ENCODE results near the gene HSPD1. TPM values are rescaled to one million over a fixed set of nuclear protein-coding genes. Genes with fewer than 3 reads are reported as not detected.
"Not testable (repeated sequence)": the region's sequence is repeated elsewhere in the genome, so short reads cannot be mapped to it uniquely, and the experiment has no call there.

The HSPD1 gene
- total RNA-seq, 1 donor from 2014 or later = 539 TPM

DNA sequence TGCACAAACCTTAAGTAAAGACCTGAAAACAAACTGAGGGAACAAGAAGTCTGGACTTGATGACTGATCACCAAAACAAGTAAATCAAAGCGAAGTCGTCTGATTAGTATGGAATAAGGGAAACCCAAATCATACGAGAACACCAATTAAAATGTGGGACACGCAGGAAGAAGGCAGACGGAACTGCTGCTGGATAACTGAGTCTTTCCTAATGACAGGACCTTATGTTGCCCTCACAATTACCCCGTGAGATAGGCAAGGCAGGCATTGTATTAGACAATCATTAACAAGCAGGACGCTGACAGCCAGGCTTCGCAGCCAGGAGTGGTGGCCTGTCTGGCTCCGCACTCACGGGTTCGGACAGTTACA lies 46.9 kb downstream of the HSPD1 start:
- peak overlapping the region; percentile 23 for H3K27ac Mint-ChIP-seq
- Histone ChIP-seq H3K79me2 (ENCODE audit: low read depth) (peaks cover 39% of the 10 kb centered on the region), H3F3A (ENCODE audit: low read depth) (peaks cover 19% of the 10 kb centered on the region), H3K27ac (no peak overlapping the region), H3K36me3 (no peaks in the 10 kb centered on the region), H2AFZ (replicated peaks) (peak overlapping the region; percentile 94), H3K4me3 (peak overlapping the region; percentile 74), H3K9me3 (ENCODE audit: low read depth) (no peaks in the 10 kb centered on the region), H3K9ac (no peak overlapping the region), H3K4me2 (peak overlapping the region; percentile 76), H3K4me1 (peaks cover 11% of the 10 kb centered on the region), H4K20me1 (ENCODE audit: low read depth) (no peaks in the 10 kb centered on the region), H3K27me3 (no peaks in the 10 kb centered on the region)
- no peaks in the 10 kb centered on the region for H3K36me3 Mint-ChIP-seq
- H3K4me3 Mint-ChIP-seq = peak overlapping the region; percentile 100
- no peaks in the 10 kb centered on the region for H3K9me3 Mint-ChIP-seq
- DNase-seq (ENCODE audit: low spot score) = no peak
- H3K4me1 Mint-ChIP-seq = peaks cover 19% of the 10 kb centered on the region
- peaks cover 2% of the 10 kb centered on the region for H3K27me3 Mint-ChIP-seq (ENCODE audit: insufficient read depth, low read depth)
- TF ChIP-seq EZH2phosphoT487 (IDR thresholded peaks at IDR 0.05) = no peak
- TF ChIP-seq CTCF (IDR thresholded peaks at IDR 0.05) = no peak
- TF ChIP-seq EZH2 (IDR thresholded peaks at IDR 0.05) = no peak

- H3F3A ChIP-seq (ENCODE audit: low read depth) = peaks cover 19% of the 10 kb centered on the region
- DNase-seq (ENCODE audit: low spot score); H3K36me3 Mint-ChIP-seq; H3K27ac ChIP-seq; H3K4me3 ChIP-seq; H2AFZ ChIP-seq (replicated peaks); H3K9ac ChIP-seq; H3K27me3 Mint-ChIP-seq (ENCODE audit: insufficient read depth, low read depth); H3K27me3 ChIP-seq; H3K36me3 ChIP-seq; H3K4me2 ChIP-seq; H3K4me3 Mint-ChIP-seq; H4K20me1 ChIP-seq (ENCODE audit: low read depth); H3K9me3 ChIP-seq (ENCODE audit: low read depth); H3K9me3 Mint-ChIP-seq: not testable (repeated sequence)
- H3K27ac Mint-ChIP-seq = peak overlapping the region; percentile 74
- peaks cover 11% of the 10 kb centered on the region for H3K4me1 ChIP-seq
- peaks cover 21% of the 10 kb centered on the region for H3K79me2 ChIP-seq (ENCODE audit: low read depth)
- H3K4me1 Mint-ChIP-seq = peaks cover 19% of the 10 kb centered on the region
Measured at GRCh38 chr2:197450935-197451358, 48.7 kb downstream of the HSPD1 start.

DNA sequence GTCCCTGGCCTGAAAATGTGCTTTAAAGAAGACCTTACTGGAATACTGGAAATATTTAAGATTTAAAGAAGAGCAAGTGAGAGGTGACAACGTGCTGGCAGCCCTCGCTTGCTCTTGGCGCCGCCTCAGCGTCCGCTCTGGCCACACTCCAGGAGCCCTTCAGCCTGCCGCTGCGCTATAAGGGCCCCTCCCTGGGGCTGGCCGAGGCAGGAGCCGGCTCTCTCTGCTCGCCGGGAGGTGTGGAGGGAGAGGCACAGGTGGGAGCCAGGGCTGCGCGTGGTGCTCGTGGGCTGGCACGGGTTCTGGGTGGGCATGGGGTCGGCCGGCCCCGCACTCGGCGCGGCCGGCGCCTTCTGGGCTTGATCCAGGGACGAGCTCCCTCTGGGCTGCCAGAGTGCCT lies 49.2 kb downstream of the HSPD1 start:
- H3K36me3 Mint-ChIP-seq = no peaks in the 10 kb centered on the region
- H3K4me3 ChIP-seq = no peak overlapping the region
- H2AFZ ChIP-seq (replicated peaks) = no peak overlapping the region
- H3K79me2 ChIP-seq (ENCODE audit: low read depth) = peaks cover 16% of the 10 kb centered on the region
- no peak for DNase-seq (ENCODE audit: low spot score)
- peaks cover 19% of the 10 kb centered on the region for H3K4me1 Mint-ChIP-seq
- no peak for TF ChIP-seq EZH2 (IDR thresholded peaks at IDR 0.05)
- no peak for TF ChIP-seq EZH2phosphoT487 (IDR thresholded peaks at IDR 0.05)
- no peak for TF ChIP-seq CTCF (IDR thresholded peaks at IDR 0.05)
- no peaks in the 10 kb centered on the region for H3K36me3 ChIP-seq
- no peaks in the 10 kb centered on the region for H4K20me1 ChIP-seq (ENCODE audit: low read depth)
- H3K9ac ChIP-seq = no peak overlapping the region
- H3K9me3 ChIP-seq (ENCODE audit: low read depth) = no peaks in the 10 kb centered on the region
- H3K27me3 Mint-ChIP-seq (ENCODE audit: insufficient read depth, low read depth) = peaks cover 2% of the 10 kb centered on the region
- no peaks in the 10 kb centered on the region for H3K9me3 Mint-ChIP-seq
- no peak overlapping the region for H3K4me2 ChIP-seq
- H3K4me1 ChIP-seq = peaks cover 11% of the 10 kb centered on the region
- H3F3A ChIP-seq (ENCODE audit: low read depth) = peaks cover 19% of the 10 kb centered on the region
- H3K27ac ChIP-seq = no peak overlapping the region
- H3K27ac Mint-ChIP-seq = no peak overlapping the region
- H3K27me3 ChIP-seq = no peaks in the 10 kb centered on the region
- H3K4me3 Mint-ChIP-seq = no peak overlapping the region

DNA sequence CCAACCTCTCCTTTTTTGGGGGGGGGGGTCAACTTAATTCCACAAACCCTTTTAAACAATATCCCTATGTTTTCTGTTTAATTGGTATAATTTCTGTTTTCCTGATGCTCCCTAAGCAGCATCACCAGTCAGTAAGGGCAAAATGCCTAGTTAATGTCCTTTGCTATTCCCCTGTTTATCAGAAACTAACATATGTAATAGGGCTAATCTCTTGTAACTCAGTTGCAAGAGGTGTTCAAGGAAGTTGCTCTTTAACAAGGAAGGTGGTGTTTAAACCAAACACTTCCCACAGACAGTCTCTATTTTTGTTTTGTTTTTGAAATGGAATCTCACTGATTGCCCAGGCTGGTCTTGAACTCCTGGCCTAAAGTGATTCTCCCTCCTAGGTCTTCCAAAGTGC lies 52.8 kb downstream of the HSPD1 start:
- Mint-ChIP-seq H3K27ac (no peak overlapping the region), H3K4me1 (peaks cover 8% of the 10 kb centered on the region), H3K36me3 (no peaks in the 10 kb centered on the region), H3K9me3 (no peaks in the 10 kb centered on the region), H3K27me3 (ENCODE audit: insufficient read depth, low read depth) (no peaks in the 10 kb centered on the region), H3K4me3 (no peak overlapping the region)
- Histone ChIP-seq H3F3A (ENCODE audit: low read depth) (no peaks in the 10 kb centered on the region), H3K27ac (no peak overlapping the region), H3K4me2 (no peak overlapping the region), H4K20me1 (ENCODE audit: low read depth) (no peaks in the 10 kb centered on the region), H3K4me1 (no peaks in the 10 kb centered on the region), H3K4me3 (no peak overlapping the region), H3K9ac (no peak overlapping the region), H2AFZ (replicated peaks) (no peak overlapping the region), H3K79me2 (ENCODE audit: low read depth) (no peaks in the 10 kb centered on the region), H3K27me3 (no peaks in the 10 kb centered on the region), H3K36me3 (no peaks in the 10 kb centered on the region), H3K9me3 (ENCODE audit: low read depth) (no peaks in the 10 kb centered on the region)
- no peak for DNase-seq (ENCODE audit: low spot score)
- TF ChIP-seq EZH2phosphoT487 (IDR thresholded peaks at IDR 0.05) (no peak), EZH2 (IDR thresholded peaks at IDR 0.05) (no peak), CTCF (IDR thresholded peaks at IDR 0.05) (no peak)

Measured in neural progenitor cell (in vitro differentiated cells).